Hematopoietic multipotent progenitor cell treated with erythropoietin and hydrocortisone succinate and interleukin-3 and kit ligand, for 4 days (in vitro differentiated cells): Measurements from ENCODE around the gene PDCD2.
"Not testable (repeated sequence)": the region's sequence is repeated elsewhere in the genome, so short reads cannot be mapped to it uniquely, and the experiment has no call there.

Source experiments
- DNase-seq: peaks from one replicate; pipeline ENCODE4 v3.0.0-alpha.2; 2015

The PDCD2 gene

GRCh38 chr6:170545405-170545804 lies 39.0 kb downstream of the PDCD2 start:
- DNase-seq = no peak

DNA sequence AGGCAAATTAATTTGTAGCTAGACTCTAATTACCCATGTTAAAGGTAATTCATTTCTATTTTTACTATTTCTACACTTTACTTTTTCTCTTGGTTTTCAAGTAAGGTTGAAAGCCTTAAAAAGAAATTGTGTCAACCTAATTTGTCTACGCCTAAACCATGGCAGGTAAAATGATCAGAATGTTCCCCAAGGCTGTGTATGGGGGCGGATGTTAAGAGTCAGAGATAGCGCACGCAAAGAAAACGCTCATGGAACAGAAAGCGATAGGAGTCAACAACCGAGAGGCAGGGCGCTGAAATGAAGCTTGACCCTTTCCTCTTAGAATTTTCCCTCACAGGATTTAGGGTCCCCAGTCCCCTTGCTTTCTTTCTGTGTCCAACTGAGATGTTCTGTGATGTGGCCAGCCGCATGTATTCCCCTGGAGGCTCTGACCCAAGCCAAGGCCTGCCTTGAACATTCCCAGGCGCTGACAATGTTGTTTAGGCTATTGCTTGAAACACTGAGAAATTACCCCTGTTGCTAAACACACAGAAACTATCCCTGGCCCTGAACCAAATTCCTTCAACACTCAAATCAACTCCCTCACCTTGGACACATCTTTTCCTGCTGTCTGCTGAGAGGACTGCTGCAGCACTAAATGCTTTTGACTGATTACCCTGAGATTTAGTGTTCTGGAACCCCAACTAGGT lies 42.3 kb downstream of the PDCD2 start:
- DNase-seq = no peak

DNA sequence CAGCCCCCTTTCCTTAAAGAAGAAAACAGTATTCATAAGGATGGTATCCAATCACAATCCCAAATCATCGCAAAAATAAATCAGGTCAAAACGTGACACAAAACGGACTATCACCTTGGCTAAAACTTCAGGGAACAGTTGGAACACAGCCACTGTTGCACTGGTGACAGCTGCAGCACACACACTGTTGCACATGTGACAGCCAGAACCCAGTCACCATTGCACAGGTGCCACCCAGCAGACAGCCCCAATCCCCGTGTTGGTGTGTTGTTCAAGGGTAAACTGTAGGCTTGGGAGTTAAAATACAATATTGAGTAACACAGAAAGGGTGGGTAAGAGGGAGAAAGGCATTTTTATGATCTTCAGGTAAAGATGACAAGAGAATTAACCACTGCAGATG lies 47.1 kb downstream of the PDCD2 start:
- no peak for DNase-seq

GRCh38 chr6:170536671-170537070 lies 47.8 kb downstream of the PDCD2 start:
- DNase-seq = no peak

GRCh38 chr6:170535004-170535403 lies 49.4 kb downstream of the PDCD2 start:
- no peak for DNase-seq

GRCh38 chr6:170533792-170534191 lies 50.6 kb downstream of the PDCD2 start:
- no peak for DNase-seq

DNA sequence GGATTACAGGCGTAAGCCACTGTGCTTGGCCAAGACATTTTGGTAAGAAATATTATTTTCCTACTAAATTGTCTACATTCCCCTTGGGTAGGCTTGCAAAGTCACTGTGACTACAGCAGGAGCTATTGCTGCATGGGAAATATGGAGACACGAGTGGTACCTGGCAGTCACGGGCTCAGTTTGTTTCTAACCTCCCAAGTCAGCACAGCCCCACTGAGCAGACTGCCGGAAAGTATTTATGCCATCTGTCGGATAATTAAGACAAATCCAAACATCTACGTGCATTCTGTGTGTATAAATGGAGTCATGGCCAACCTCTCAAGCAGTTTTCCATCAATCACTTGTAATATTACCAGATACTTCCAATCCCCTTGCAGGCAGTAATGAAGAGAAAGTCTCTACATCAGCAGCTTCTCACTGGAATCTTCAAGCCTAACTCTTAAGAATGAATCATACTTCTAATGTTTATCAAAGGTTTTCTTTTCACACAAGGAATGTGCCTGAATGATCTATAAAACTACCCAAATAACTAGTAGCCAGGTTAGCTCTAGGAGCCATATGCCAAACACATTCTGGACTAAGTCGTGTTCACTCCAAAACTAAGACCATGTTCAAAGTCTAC lies 51.5 kb downstream of the PDCD2 start:
- no peak for DNase-seq

DNA sequence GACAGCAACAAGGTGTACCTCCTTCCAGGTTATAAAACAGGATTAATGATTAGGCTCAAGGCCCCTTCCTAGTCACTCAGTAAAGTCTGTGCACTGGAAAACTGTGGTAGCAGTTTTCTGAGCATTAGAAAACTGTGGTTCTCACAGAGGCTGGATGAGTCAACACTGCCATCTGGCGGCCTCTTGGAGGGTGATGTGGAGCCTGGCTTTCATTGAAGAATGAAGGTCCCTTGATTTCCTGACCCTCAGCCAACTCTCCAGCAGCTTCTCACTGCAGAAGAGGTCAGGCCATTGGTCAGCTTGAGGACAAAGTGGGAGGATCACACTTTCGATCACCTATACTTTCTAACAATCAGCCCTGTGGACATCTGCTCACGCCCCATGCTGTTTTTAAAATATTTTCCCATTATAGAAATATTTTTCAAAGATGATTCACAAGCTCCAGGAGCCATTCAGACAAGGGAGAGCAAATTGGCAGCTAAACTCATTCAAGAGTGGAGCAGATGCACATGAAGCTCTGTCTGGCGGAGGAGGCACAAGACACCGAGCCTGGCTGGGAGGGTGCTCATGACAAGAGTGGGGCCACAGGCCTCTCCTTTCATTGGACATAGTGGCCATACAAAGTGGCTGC lies 54.5 kb downstream of the PDCD2 start:
- peak; percentile 81 for DNase-seq

GRCh38 chr6:170527995-170528394 lies 56.4 kb downstream of the PDCD2 start:
- not testable (repeated sequence) for DNase-seq

DNA sequence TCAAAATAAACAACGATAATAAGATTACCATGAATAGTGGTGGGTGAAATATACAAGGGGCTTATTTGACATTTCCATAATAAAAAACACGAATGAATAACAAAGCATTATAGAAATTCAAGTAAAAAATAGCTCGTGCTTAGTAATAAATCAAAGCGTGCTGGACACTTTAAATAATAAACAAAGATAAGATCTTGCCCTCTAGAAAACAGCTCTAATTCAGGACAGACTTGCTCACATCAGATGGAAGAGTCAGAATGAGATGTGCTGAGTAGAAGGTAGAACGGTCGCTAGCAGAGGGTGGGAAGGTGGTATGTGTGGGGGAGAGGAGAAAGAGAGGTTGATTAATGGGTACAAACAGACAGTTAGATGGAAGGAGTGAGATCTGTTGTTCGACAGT lies 58.6 kb downstream of the PDCD2 start:
- no peak for DNase-seq
